Cortex of kidney (tissue), 1 donor: ENCODE data around the gene RAD17.
A peak's percentile ranks its signal among the peaks of the same experiment; 100 is the strongest.
"Not testable (repeated sequence)": the region's sequence is repeated elsewhere in the genome, so short reads cannot be mapped to it uniquely, and the experiment has no call there.

Source experiments
- DNase-seq: peaks from one replicate; lab custom pipeline; 2025; lab: John Stamatoyannopoulos, UW

The RAD17 gene, protein sequence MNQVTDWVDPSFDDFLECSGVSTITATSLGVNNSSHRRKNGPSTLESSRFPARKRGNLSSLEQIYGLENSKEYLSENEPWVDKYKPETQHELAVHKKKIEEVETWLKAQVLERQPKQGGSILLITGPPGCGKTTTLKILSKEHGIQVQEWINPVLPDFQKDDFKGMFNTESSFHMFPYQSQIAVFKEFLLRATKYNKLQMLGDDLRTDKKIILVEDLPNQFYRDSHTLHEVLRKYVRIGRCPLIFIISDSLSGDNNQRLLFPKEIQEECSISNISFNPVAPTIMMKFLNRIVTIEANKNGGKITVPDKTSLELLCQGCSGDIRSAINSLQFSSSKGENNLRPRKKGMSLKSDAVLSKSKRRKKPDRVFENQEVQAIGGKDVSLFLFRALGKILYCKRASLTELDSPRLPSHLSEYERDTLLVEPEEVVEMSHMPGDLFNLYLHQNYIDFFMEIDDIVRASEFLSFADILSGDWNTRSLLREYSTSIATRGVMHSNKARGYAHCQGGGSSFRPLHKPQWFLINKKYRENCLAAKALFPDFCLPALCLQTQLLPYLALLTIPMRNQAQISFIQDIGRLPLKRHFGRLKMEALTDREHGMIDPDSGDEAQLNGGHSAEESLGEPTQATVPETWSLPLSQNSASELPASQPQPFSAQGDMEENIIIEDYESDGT

DNA sequence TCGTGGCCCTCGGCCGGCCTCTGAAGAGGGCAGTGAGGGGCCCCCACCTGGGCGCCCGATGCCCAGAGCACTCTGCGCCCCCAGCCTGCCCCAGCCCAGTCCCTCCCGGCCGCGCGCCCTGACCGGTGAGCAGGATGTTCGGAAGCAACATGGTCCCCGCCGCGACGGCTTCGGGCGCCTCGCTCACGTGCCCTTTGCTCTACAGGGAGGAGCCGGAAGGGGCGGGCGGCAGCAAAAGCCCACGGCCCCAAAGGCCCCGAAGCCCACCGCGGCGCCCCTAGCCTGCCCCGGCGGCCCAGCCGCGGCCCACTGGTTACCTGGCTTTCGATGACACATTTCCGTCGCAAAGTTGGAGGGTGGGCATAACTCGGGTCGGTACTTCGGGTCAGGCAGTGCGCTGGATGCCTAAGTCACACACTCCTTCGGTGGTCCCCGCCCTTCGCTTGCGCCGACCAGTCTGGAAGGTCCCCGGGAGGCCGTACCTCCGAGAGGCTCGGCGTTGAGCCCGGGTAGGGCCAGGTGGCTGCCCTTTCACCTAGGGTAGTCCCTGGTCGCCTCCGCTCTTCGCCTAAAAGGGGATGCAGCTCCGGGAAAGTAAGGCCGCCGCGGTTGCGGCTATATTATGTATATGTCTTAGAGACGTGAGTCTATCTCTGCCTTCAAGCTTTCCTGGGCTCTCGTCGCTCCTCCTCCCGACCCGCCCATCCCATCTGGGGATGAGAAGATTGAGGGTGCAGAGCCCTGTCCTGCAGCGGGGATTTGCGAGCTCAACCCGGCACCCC, at the start of gene RAD17, which contains the start of the genes AK6 and TAF9:
Gene RAD17, plus strand, starts transcription at position 479 of the 782 bp plus-strand sequence. CDS start 2,391 bp downstream, outside the sequence.
Gene AK6, minus strand, starts transcription at position 181 of the 782 bp plus-strand sequence. Its CDS starts 30 bp downstream, at position 151.
Gene TAF9, minus strand, starts transcription at position 181 of the 782 bp plus-strand sequence. CDS start 3,783 bp downstream, outside the sequence.
- peak; percentile 63 for DNase-seq

DNA sequence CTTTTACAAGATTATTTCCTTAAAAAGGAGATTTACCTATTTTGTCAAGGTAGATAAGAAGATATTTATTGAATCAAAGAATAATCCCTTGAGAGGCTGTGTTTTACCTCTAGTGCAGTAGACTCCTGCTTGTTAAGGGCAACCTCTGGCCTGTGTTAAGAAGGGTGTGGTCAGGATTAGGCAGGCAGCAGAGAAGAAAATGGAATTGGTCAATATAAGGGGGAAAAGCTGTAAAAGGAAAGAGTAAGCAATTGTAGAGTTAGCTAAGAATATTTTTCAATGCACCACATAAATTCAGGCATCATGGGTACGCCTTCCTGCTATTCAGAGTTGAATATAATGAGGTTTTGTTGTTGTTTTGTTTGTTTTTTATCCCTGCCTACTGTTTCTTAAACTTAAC, 43.3 kb upstream of the RAD17 start:
- no peak for DNase-seq

DNA sequence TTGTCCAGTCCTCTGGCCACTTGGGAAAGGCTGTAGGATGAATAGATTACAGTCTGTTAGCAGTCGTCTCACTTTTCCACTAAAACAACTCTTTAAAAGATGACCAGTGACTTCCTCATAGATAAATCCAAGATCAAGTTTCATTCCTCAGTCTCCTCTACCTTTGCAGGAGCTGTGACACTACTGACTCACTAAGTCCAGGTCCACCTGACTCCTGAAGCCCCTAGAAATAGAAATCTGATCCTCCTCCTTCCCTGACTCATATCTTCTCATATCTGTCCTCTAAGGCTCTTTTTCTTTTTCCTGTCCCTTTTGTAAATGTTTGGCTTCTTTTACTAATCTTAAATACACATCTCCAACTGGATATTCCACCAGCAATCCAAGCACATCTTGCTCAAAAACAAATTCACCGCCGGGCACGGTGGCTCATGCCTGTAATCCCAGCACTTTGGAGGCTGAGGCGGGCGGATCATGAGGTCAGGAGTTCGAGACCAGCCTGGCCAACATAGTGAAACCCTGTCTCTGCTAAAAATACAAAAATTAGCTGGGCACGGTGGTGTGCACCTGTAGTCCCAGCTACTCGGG, 39.6 kb upstream of the RAD17 start:
- DNase-seq, result no peak

DNA sequence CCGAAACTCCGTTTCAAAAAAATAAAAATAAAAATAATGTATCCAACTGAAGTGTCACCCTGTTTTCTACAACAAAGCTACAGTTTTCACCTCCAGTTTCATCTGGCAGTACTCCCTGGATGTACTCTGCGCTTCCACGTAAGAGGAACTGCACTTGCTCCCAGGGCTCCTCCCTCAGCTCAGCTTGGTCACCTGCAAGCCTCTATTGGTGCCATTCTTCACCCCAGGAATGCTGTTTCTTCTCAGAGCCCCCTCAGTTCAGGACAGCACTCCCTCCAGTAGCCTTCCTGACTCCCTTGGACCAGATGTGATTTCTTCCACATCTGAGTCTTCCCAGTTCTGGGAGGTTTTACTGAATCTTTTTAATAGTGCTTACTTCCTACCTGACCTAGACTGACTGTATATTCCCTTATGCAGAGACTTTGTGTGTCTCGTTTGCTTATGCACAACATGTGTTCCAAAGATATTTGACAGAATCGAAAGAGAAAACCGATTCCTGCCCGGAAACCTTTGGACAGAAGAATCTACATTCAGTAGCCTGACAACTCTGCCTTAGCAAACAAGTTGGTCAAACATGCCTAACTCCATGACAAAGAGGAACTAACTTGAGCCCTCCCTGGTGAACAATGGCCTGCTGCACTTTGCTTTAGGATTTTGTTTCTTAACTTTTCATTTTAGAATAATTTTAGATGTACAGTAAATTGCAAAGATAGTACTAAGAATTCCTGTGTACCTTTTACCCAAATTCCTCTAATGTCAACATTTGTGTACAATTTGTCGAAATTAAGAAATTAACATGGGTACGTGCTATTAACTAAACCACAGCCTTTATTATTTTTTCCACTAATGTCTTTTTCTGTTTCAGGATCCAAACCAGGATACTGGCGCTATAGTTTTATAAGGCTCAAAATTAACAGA, 37.8 kb upstream of the RAD17 start:
- DNase-seq, result no peak

DNA sequence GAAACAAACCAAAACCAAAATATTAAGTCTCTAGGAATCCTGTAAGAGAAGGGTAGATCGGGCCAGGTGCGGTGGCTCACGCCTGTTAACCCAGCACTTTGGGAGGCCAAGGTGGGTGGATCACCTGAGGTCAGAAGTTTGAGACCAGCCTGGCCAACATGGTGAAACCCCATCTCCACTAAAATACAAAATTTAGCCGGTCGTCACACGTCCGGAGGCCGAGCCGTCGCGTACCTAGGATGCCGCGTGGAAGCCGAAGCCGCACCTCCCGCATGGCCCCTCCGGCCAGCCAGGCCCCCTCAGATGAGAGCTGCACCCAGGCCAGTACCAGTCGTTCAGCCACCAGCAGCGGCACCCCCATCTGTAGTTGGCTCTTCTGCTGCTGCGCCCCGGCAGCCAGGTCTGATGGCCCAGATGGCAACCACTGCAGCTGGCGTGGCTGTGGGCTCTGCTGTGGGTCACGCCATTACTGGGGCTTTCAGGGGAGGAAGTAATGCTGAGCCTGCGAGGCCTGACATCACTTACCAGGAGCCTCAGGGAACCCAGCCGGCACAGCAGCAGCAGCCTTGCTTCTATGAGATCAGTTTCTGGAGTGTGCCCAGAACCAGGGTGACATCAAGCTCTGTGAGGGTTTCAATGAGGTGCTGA, 35.8 kb upstream of the RAD17 start:
- DNase-seq, result not testable (repeated sequence)

DNA sequence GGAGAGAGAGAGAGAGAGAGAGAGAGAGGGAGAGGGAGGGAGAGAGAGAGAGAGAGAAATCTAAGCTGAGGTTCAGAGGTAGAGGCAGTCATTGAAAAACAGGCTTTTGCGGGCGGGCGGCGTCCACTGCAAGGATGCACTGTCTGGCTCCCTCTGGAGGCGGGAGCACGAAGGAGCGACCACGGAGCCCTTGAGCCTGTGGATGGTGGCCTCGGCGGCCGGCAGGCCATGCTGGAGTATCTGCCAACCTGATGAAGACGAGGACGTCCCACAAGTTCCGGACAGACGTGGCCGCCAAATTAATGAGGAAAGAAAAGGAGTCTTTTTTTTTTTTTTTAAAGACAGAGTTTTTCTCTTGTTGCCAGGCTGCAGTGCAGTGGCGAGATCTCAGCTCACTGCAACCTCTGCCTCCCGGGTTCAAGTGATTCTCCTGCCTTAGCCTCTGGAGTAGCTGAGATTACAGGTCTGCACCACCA, 34.8 kb upstream of the RAD17 start:
- DNase-seq, result no peak

DNA sequence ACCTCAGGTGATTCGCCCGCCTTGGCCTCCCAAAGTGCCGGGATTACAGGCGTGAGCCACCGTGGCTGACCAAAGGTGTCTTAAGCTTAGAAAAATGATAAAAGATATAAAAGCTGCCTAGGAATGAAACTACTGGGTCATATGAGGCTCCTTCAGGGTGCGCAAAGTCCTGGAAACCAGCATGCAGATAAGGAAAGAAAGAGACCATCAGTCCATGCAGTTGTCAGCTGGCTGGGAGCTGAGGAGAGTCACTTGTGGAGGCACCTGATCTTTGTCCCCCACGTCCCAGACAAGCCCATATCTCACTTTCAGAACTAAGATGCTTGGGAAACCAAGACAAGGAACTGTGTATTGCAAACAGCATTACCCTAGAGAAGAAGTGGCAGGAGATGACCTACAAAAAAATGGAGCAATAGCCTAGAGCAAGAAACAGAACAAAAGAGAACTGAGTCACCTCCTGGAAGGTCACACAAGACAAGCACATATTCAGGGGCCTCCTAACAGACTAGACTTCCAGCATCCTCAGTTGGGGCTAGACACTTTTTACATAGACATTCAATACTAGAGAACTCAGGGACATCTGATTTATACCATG, 34.2 kb upstream of the RAD17 start:
- no peak for DNase-seq

DNA sequence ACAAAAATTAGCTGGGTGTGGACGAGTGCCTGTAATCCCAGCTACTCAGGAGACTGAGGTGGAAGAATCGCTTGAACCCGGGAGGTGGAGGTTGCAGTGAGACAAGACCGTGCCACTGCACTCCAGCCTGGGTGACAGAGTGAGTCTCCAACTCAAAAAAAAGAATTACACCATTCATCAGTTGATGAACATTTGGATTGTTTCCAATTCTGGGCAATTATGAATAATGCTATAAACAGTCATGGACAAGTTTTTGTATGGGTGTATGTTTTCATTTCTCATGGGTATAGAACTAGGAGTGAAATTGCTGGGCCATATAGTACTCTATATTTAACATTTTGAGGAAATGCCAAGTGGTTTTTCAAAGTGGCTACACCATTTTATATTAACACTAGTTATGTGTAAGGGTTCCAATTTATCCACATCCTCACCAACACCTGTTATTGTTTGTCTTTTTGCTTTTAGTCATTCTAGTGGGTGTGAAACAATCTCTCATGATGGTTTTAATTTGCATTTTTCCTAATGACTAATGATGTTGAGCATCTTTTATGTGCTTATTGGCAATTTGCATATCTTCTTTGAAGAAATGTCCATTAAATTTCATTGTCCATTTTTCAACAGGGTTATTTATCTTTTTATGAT, 28.0 kb upstream of the RAD17 start:
- no peak for DNase-seq

DNA sequence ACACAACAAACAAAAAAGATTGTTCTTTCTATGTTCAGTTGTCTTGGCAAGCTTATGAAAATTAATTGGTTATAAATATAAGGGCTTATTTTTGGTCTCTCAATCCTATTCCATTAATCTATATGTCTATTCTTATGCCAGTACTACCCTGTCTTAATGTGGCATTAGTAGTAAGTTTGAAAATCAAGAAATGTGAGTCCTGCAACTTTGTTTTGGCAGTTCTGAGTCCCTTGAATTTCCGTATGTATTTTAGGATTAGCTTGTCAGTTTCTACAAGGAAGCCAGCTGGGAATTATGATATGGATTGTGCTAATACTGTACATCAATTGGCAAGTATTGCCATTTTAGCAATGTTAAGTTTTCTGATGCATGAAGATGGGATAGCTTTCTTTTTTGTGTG, 26.5 kb upstream of the RAD17 start:
- DNase-seq, result no peak

DNA sequence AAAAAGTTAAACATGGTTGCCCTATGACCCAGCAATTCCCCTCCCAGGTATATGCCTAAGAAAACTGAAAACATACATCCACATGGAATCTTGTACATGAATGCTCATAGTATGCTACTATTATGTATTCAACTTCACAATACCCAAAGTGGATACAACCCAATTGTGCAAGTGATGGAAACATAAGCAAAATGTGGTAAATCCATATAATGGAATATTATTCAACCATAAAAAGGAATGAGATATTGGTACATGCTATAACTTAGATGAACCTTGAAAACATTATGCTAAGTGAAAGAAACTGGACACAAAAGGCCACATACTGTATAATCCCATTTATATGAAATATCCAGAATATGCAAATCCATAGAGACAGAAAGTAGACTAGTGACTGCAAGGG, 19.0 kb upstream of the RAD17 start:
- no peak for DNase-seq

DNA sequence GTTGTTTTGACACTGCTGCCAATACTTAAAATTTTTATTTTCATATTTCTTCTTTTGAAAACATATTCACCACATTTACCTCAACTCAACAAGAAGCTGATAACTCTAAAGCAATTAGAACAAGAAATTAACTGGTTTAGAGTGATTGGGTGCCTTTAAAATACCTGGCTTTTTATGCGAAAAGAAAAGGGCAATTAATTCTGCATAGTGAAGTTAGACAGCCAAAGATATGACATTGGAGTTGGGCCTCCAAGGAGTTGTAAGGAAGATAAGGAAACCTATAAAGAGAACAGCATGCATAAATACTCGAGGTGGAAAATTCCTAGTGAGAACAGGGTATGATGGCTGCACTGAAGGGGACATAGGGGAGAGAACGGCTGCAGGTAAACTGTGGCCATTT, 9.9 kb upstream of the RAD17 start:
- no peak for DNase-seq

DNA sequence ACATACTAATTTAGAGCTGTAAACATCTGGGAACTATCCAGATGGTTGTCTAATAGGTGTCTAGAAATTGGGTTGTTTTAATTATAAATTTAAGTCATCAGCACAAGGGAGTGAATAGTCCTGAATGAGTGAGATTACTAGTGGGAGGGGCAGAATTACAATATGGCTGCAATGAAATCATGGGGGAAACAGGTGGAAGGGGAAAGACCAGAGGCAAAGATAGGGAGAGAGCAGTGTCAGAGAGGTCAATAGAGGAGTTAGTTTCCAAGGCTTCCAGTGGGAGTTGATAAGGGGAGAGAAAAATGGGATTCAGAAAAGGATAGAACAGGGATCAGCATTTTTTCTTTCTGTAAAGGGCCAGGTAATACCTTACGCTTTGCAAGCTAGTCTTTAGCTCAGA, 9.2 kb upstream of the RAD17 start:
- DNase-seq, result no peak

DNA sequence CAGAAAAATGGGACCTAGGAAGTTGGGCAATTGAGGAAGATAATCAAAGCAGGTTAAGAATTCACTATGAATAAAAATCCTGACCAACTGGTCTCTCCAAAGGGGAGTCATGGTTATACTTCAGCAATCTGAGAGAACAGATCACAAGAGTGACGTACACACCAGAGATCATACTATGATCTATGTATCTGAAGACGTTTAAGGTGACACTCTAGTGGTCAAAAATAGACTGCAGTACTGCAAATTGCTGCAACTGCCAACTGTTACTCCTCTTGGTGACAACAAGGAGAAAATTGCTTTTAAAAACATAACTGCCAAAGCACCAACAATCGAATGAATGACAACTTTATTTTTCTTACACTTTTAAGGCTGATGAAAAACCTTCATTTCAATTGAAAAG, 5.2 kb upstream of the RAD17 start:
- DNase-seq, result no peak

DNA sequence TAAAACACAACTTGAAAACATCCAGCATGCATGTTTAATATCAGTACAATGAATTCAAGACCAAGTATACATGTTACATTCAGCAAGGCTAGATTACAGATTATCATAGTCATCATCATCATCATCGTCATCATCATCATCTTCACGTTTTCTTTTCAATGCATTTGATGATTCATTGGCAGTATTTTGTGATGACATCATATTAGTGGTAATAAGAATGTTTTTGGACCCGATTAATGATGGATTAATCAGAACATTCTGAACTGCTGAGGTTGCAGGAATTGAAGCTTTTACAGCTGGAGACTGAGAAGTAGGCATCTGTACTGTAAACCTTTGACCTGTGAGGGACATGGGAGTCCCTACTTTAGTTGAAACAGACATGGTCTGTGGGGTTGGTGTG, 4.8 kb upstream of the RAD17 start:
- DNase-seq, result no peak

DNA sequence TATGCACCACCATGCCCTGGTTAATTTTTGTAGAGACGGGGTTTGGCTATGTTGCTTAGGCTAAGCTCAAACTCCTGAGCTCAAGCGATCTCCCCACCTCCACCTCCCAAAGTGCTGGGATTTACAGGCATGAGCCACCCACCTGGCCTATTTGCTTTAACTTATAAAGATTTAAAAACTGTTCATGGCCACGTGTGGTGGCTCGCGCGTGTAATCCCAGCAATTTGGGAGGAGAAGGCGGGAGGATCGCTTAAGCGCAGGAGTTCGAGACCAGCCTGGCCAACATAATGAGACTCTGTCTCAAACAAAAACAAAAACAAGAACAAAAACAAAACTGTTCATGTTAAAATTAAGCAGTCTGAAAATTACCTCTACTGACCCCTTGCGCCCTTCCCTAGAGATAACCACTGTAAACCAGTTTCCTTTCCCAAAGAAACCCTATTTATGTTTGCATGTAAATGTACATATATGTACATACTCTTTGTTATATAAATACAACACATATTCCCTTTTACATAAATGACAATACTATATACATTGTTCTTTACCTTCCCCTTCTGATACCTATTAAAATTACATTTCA, 1.8 kb upstream of the RAD17 start:
- no peak for DNase-seq

DNA sequence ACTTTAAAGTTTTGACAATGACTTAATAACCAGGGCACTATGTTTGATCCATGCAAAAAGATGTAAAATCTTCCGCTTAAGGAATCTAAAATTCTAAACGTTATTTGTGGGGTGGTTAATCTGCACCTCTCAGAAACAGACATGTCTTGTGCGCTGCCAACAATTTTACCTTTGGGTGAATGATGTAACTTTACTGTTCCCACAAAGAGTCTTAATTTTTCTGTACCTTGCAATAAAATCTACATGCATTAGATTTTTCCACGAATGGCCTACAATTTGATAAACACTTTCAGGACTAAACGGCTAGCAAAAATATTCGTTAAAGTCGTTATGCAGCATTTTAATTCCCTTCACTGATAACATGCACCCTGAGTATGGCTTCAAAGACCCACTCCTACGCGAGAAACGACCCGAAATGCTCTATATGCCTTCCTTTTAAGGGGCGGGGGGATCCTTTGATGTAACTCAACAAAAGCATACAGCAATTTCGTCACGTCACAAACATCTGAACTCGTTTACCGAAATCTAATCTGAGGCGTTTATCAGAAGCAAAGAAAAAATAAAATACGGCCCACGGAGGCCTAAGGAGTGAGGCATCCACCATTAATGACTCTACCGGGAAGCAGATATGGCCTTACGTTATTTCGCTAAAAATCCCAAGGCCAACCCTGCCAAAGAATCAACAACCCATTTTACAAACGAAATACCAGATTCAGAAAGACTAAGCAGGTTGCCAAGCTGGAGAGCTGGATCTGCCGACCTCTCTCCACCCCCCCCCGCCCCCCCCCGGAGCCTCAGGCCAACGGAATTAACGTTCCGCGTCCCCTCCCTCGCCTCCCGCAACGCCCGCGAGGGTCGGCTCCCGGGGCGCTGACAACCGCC, 919 bp upstream of the RAD17 start:
- DNase-seq, result no peak

DNA sequence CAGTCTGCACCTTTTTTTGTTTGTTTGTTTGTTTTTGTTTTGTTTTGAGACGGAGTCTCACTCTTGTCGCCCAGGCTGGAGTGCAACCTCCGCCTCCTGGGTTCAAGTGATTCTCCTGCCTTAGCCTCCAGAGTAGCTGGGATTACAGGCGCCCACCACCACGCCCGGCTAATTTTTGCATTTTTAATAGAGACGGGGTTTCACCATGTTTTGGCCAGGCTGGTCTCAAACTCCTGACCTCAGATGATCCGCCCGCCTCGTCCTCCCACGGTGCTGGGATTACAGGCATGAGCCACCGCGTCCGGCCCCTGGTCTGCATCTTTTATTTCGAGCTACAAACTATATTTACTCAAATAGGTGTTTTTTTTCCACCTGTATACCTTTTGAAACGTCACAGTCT, 717 bp downstream of the RAD17 start:
- not testable (repeated sequence) for DNase-seq

DNA sequence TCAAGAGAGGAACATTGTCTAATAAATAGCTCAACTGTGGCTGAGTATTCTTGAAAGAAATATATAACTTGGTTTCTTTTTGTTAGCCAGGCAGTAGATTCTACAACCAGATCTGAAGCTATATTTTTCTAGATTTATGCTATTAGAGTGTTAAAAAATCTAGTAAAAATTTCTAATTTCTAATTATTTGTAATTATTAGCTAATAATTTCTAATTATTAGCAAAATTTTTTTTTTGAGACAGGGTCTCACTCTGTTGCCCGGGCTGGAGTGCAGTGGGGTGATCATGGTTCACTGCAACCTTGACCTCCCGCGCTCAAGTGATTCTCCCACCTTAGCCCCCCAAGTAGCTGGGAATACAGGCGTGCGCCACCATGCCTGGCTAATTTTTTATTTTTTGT, 2.8 kb downstream of the RAD17 start:
- DNase-seq, result no peak
